HG03439 (cell line): ENCODE results near the gene JAG1.

Source experiments
- ATAC-seq: cut with Tn5 transposase; IDR thresholded peaks from one replicate; pipeline ENCODE4 v1.9.1; 2021; ENCODE audit warnings: mild to moderate bottlenecking, moderate library complexity; ENCODE audit not compliant: unreplicated experiment

The JAG1 gene

GRCh38 chr20:10668677-10669368 is 5.0 kb downstream of the JAG1 start:
- no peak for ATAC-seq

GRCh38 chr20:10667560-10668167 is 6.1 kb downstream of the JAG1 start:
- no peak for ATAC-seq

- no peak for ATAC-seq
Measured at GRCh38 chr20:10667077-10667401, 6.8 kb downstream of the JAG1 start.

- no peak for ATAC-seq
Measured at GRCh38 chr20:10666221-10667076, 7.3 kb downstream of the JAG1 start.

- no peak for ATAC-seq
Measured at GRCh38 chr20:10665791-10666190, 8.0 kb downstream of the JAG1 start.

GRCh38 chr20:10665027-10665561 is 8.7 kb downstream of the JAG1 start:
- ATAC-seq = no peak

GRCh38 chr20:10663756-10664155 is 10.0 kb downstream of the JAG1 start:
- no peak for ATAC-seq

GRCh38 chr20:10662661-10663458 is 10.9 kb downstream of the JAG1 start:
- no peak for ATAC-seq

- no peak for ATAC-seq
Measured at GRCh38 chr20:10662151-10662550, 11.6 kb downstream of the JAG1 start.

GRCh38 chr20:10661261-10661660 is 12.5 kb downstream of the JAG1 start:
- ATAC-seq = no peak

GRCh38 chr20:10660661-10661060 is 13.1 kb downstream of the JAG1 start:
- no peak for ATAC-seq

GRCh38 chr20:10659651-10660601 is 13.9 kb downstream of the JAG1 start:
- no peak for ATAC-seq

- no peak for ATAC-seq
Measured at GRCh38 chr20:10658876-10659632, 14.7 kb downstream of the JAG1 start.

- ATAC-seq = no peak
Measured at GRCh38 chr20:10658051-10658823, 15.6 kb downstream of the JAG1 start.

GRCh38 chr20:10657453-10657852 is 16.3 kb downstream of the JAG1 start:
- no peak for ATAC-seq

GRCh38 chr20:10655720-10656669 is 17.8 kb downstream of the JAG1 start:
- no peak for ATAC-seq

- ATAC-seq = no peak
Measured at GRCh38 chr20:10654630-10655029, 19.2 kb downstream of the JAG1 start.
